ENCODE data around the gene GPLD1.
"Not testable (repeated sequence)": the region's sequence is repeated elsewhere in the genome, so short reads cannot be mapped to it uniquely, and the experiment has no call there.

GPLD1 gene

DNA sequence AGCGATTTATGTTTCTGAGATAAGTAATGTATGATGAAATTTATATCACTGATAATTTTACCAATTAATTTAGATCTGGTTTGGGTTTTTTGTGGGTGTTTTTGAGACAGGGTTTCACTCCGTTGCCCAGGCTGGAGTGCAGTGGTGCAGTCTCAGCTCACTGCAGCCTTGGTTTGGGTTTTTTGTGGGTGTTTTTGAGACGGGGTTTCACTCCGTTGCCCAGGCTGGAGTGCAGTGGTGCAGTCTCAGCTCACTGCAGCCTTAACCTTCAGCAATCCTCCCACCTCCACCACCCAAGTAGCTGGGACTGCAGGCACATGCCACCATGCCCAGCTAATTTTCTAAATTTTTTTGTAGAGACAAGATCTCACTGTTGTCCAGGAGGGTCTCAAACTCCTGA, 73.6 kb downstream of the GPLD1 start:
- H3K27ac ChIP-seq: no peak overlapping the region
- no peak for DNase-seq (ENCODE audit: low spot score)
- ChIA-PET POLR2A (ENCODE audit: low non-redundant PET) (no interaction called here), CTCF (interaction anchor here (0.6 kb wide), 1 partner anchor 47 kb away, joined by 3 read pairs; no protein-coding TSS in a partner anchor)
- TF ChIP-seq, protein P1, sequence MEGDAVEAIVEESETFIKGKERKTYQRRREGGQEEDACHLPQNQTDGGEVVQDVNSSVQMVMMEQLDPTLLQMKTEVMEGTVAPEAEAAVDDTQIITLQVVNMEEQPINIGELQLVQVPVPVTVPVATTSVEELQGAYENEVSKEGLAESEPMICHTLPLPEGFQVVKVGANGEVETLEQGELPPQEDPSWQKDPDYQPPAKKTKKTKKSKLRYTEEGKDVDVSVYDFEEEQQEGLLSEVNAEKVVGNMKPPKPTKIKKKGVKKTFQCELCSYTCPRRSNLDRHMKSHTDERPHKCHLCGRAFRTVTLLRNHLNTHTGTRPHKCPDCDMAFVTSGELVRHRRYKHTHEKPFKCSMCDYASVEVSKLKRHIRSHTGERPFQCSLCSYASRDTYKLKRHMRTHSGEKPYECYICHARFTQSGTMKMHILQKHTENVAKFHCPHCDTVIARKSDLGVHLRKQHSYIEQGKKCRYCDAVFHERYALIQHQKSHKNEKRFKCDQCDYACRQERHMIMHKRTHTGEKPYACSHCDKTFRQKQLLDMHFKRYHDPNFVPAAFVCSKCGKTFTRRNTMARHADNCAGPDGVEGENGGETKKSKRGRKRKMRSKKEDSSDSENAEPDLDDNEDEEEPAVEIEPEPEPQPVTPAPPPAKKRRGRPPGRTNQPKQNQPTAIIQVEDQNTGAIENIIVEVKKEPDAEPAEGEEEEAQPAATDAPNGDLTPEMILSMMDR (conservative IDR thresholded peaks at IDR 0.05; ENCODE audit: low read depth): no peak

DNA sequence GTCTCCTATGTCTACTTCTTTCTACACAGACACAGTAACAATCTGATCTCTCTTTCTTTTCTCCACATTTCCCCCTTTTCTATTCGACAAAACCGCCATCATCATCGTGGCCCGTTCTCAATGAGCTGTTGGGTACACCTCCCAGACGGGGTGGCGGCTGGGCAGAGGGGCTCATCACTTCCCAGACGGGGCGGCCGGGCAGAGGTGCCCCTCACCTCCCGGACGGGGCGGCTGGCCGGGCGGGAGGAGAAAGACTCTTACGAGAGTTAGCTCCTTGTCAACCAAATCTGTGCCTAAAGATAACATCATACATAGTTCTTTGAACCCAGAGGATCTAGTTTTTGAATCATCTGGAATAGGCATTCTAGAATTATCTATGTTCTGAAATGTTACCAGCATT, 74.8 kb downstream of the GPLD1 start:
- DNase-seq (ENCODE audit: low spot score); POLR2A ChIA-PET (ENCODE audit: low non-redundant PET); H3K27ac ChIP-seq; CTCF ChIA-PET: not testable (repeated sequence)

DNA sequence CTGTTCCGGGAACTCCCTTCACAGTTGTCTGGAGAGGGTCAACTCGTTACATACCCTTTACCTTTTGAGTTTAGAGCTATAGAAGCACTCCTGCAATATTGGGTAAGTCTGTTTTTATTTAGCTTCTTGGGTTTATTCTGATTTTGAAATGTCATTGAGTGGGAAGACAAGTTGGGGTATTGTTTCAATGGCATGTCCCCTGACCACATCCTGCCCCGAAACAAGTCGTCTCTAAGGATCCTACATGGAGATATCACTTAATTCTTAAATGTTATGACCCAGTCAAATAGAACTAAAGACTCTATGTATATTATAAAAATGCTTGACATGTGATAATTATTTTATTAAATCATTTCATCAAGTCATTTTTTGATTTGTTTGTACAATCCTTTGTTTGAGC, 77.1 kb downstream of the GPLD1 start:
- DNase-seq (ENCODE audit: low spot score): no peak
- CTCF ChIA-PET: interaction anchor here (0.6 kb wide), 1 partner anchor 298 kb away, joined by 4 read pairs; no protein-coding TSS in a partner anchor
- TF ChIP-seq, protein P1 (conservative IDR thresholded peaks at IDR 0.05; ENCODE audit: low read depth): no peak
- POLR2A ChIA-PET (ENCODE audit: low non-redundant PET): no interaction called here
- no peak overlapping the region for H3K27ac ChIP-seq

DNA sequence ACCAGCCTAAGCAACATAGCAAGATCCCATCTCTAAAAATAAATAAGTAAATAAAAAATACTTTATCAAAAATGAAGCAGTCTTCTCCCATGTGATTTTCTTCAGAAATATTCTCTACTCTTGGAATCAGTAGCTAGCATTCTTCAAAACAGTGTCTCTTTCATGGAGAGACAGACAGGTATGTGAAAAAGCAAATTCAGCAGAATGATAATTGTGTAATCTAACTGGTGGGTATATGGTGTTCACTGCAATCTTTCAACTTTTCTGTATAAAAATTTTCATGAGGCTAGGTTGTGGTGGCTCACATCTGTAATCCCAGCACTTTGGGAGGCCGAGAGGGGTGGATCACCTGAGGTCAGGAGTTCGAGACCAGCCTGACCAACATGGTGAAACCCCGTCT, 78.8 kb downstream of the GPLD1 start:
- H3K27ac ChIP-seq: no peak overlapping the region
- POLR2A ChIA-PET (ENCODE audit: low non-redundant PET): no interaction called here
- CTCF ChIA-PET: interaction anchor here (1.0 to 1.5 kb wide), 2 partner anchors 22 to 128 kb away, joined by 3 to 5 read pairs; no protein-coding TSS in a partner anchor

DNA sequence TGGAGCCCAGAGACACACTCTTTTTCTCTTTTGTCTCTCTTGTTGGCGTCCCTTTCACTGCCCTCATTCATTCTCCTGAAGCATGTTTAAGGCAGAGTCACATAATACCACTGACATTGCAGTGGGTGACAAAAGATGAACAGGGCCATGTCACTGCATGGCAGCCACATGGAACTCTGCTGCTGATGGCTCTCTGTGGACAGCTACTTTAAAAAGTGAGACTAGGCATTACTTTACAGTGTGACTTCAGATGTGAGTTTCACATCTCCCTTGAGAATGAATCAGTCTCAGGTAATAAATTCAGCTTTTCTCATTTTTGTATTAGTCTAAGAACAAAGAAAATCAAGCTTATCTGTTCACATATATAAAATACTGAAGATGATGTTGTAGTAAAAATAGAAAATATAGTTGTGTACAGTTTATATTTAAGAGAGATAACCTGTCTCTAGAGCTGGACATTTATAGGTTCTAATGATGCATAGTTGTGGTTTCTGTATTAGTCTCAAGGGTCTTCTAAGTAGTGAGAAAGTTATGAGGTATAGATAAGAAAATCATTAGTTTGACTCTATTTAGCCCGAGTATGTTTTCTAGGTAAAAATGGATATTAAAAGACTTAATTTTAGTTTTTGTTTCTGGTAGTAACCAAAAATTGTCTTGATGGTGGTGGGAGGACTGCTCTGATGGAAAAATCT, 80.5 kb downstream of the GPLD1 start:
- TF ChIP-seq, protein P1 (conservative IDR thresholded peaks at IDR 0.05; ENCODE audit: low read depth): no peak
- H3K27ac ChIP-seq: no peak overlapping the region
- DNase-seq (ENCODE audit: low spot score): no peak
- ChIA-PET POLR2A (ENCODE audit: low non-redundant PET) (interaction anchor here (0.5 kb wide), 1 partner anchor 60 kb away, joined by 3 read pairs; no protein-coding TSS in a partner anchor), CTCF (interaction anchor here (0.7 to 1.5 kb wide), 2 partner anchors 20 to 23 kb away, joined by 3 read pairs; no protein-coding TSS in a partner anchor)

More for the DNA sequence above, 78.8 kb downstream of the GPLD1 start:
- TF ChIP-seq, protein P1 (conservative IDR thresholded peaks at IDR 0.05; ENCODE audit: low read depth): no peak
- DNase-seq (ENCODE audit: low spot score): no peak

DNA sequence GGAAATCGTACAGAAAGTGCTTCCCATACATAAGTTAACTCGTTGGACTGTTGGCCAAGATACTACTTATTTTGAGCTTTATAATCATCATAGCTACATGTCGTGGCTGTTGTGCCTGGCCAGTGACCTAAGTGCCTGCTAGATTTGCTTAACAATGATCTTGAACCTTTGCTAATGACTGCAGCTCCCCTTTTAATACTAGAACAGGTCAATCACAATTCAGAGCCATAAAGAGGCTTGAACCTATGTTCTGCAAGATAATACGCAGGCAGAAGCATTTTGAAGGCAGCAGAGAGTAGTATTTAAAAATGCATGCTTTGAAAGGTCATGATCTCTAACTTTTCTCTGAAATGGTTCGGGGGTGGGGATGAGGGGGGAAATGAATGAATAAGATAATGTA, 84.1 kb downstream of the GPLD1 start:
- DNase-seq (ENCODE audit: low spot score): no peak
- CTCF ChIA-PET: no interaction called here
- POLR2A ChIA-PET (ENCODE audit: low non-redundant PET): interaction anchor here (0.7 kb wide), 1 partner anchor 44 kb away, joined by 11 read pairs; no protein-coding TSS in a partner anchor
- TF ChIP-seq, protein P1 (conservative IDR thresholded peaks at IDR 0.05; ENCODE audit: low read depth): no peak
- no peak overlapping the region for H3K27ac ChIP-seq

DNA sequence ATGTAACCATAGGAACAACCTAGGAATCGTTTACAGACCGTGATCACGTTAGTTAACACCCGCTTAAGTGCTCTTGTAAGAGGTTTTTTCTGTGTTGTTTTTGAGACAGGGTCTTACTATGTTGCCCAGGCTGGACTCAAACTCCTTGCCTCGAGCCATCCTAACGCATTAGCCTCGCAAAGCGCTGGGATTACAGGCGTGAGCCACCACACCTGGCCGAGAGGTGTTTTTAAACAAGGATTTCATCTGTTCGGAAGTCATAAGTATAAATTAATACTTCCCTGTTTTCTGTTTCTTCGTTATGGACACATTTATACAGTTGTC, 85.9 kb downstream of the GPLD1 start:
- peak; percentile 45 for DNase-seq (ENCODE audit: low spot score)
- ChIA-PET CTCF (no interaction called here), POLR2A (ENCODE audit: low non-redundant PET) (no interaction called here)
- H3K27ac ChIP-seq: peak overlapping the region; percentile 68
- TF ChIP-seq, protein P1 (conservative IDR thresholded peaks at IDR 0.05; ENCODE audit: low read depth): no peak

Measured in RWPE1 (cell line).